DMS53 treated with DMSO at 0.1 percent for 48 hours (cell line): ENCODE data around the gene THAP12.

Experiments used
- DNase-seq: peaks from one replicate; lab custom pipeline; 2025; ENCODE audit not compliant: unreplicated experiment; lab: John Stamatoyannopoulos, UW

THAP12 gene

DNA sequence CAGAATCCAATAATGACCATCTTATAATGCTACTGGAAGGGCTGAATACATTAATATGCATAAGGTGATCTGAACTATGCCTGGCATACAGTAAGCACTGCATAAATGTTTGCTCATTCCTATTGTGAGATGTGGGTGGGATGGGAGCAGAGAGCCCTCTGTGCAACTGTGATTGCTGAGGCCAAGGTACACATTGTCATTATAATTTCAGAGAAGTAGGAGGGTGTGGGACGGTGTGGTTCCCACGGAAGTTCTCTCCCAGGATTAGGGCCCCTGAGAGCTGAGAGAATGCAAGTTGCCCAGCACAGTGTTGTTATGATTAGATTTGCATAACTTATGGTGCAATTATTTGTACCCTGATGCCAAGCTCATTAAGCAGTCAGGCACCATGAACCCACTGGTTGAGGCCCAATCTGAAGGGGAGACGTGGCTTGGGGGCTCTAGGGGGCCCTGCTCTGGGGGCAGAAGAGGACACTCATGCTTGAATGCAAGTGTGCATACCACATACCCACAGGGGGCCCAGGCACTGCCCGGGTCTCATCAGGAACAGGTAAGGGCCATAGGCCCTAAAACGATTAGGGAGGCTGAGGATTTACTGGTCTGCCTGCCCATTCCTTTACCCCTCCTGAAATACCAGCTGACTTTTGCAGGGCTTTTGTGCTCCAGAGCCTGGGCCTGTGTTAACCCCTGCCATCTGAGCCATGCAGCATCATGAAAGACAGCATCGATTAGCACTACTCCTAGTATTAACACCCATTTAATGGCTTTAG, 72.8 kb downstream of the THAP12 start:
- no peak for DNase-seq

DNA sequence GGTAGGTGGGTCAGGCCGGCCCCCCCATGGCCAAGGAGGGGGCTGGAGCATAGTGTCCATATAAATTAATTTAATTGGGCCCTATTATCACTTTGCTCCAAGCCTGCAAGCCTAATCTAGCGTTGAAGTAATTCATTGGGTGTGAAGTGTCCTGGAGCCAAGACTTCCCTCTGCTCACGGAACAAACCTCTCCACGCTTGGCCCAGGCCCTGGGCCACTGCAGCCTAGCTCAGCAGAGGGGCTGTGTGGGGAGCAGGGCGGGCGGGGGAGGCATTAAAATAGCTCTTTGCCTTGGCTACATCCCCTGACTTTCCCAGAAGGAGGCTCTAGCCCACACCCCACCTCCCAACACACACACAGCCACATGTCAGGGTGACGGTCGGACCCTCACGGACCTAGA, 73.5 kb downstream of the THAP12 start:
- DNase-seq: no peak

DNA sequence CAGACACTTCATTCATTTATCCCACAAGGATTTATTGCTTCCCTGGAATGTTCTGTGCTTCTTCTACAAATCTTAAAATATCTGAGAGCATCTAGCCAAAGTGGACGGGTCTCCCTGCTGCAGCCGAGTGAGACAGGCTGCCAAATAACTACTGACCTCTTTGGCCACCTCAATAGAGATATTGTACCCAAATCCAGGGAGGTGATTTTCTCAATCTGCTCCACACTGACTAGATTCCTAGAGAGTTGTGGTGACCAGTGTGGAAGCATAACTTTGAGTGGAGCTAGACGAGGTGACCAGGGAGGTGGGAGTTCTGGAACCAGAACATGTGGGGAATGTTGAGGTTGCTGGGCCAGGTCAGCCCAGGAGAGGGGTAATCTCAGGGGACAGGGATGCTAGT, 77.5 kb downstream of the THAP12 start:
- no peak for DNase-seq

DNA sequence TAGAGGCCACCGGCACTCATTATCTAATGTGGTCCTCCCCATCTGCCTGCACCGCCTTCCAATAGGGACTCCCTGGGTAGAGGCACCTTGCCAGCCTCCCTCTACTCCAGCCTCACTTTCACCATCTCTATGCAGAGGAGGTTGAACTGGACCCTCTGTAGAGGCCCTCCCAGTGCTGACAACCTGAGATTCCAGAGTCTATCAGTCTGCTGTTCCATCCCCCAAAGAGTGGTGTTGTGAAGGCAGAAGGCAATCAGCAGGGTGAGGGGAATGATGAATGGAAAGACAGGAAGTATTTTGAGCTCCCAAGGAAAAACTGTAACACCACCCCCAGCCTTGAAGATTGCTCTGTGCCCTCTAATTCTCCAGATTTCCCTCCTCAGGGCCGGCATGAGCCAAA, 77.9 kb downstream of the THAP12 start:
- no peak for DNase-seq
